Measurements from ENCODE around the gene MTARC2. TPM values are rescaled to one million over a fixed set of nuclear protein-coding genes. Genes with fewer than 3 reads are reported as not detected.

MTARC2 gene
- total and polyA plus RNA-seq, 2 of the 4 experiments (the other 2 are of a cell fraction), result 0.36 to 2.6 TPM

- no peak overlapping the region for H3K56ac ChIP-seq (ENCODE audit: extremely low read depth, insufficient read depth, low read length)
- H3K4me1 ChIP-seq (ENCODE audit: control insufficient read depth, insufficient read depth, low read length), result no peaks in the 10 kb centered on the region
- TF ChIP-seq CHD1 (IDR thresholded peaks at IDR 0.05; ENCODE audit: low read depth, low read length) (no peak), RAD21 (IDR thresholded peaks at IDR 0.05; ENCODE audit: low read length) (no peak), NFE2L2 (IDR thresholded peaks at IDR 0.05; ENCODE audit: low read depth, low read length) (no peak), CEBPB (IDR thresholded peaks at IDR 0.05; ENCODE audit: low read depth, low read length) (no peak), RFX5 (IDR thresholded peaks at IDR 0.05; ENCODE audit: low read depth, low read length) (no peak), MAZ (IDR thresholded peaks at IDR 0.05; ENCODE audit: borderline replicate concordance, low read depth, low read length) (no peak), CTCF (conservative IDR thresholded peaks at IDR 0.05; ENCODE audit: low read depth, low read length) (no peak), SMC3 (IDR thresholded peaks at IDR 0.05; ENCODE audit: low read depth, low read length) (no peak), POLR2A (IDR thresholded peaks at IDR 0.05; ENCODE audit: low read depth, low read length) (no peak)
- TF ChIP-seq, protein P1, sequence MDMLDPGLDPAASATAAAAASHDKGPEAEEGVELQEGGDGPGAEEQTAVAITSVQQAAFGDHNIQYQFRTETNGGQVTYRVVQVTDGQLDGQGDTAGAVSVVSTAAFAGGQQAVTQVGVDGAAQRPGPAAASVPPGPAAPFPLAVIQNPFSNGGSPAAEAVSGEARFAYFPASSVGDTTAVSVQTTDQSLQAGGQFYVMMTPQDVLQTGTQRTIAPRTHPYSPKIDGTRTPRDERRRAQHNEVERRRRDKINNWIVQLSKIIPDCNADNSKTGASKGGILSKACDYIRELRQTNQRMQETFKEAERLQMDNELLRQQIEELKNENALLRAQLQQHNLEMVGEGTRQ (IDR thresholded peaks at IDR 0.05; ENCODE audit: low read depth, low read length), result no peak
- POLR2A ChIA-PET (ENCODE audit: unreplicated experiment), result no interaction called here
- H2BK20ac ChIP-seq (ENCODE audit: low read depth, low read length), result no peak overlapping the region
- H3K14ac ChIP-seq (replicated peaks; ENCODE audit: low read depth, low read length), result no peak overlapping the region
- WGBS, 2 experiments (ENCODE audit: extremely low coverage in 2 of 2, insufficient read length in 1 of 2), result no CpG with 5 or more reads among the region's 3 CpGs
- H3K9ac ChIP-seq (ENCODE audit: low read depth, low read length), result no peak overlapping the region
- no peak overlapping the region for H2BK15ac ChIP-seq (ENCODE audit: low read depth, low read length)
- H3K4ac ChIP-seq (ENCODE audit: low read depth, low read length), result no peak overlapping the region
- ATAC-seq (ENCODE audit: low read depth) (no peak), DNase-seq (no peak)
- H2AFZ ChIP-seq (replicated peaks; ENCODE audit: low read length, poor library complexity), result no peak overlapping the region
- no peak overlapping the region for H3K23ac ChIP-seq (ENCODE audit: low read depth, low read length)
- H2BK5ac ChIP-seq (ENCODE audit: low read depth, low read length, poor library complexity, severe bottlenecking), result no peak overlapping the region
- in situ Hi-C loops (cut with MboI; ENCODE audit: low sequenced_read_pairs) (no loop called here), intact Hi-C loops (cut with micrococcal nuclease) (no loop called here), dilution Hi-C loops (cut with HindIII; ENCODE audit: low sequenced_read_pairs, unreplicated experiment) (no loop called here)
- no TSS peak for BruUV-seq (replicated peaks)
- no peak overlapping the region for H2AK9ac ChIP-seq (replicated peaks; ENCODE audit: low read depth, low read length, poor library complexity)
- H3K79me1 ChIP-seq (ENCODE audit: low read depth in 1 of 2, low read length in 2 of 2), result peaks cover 3 to 4% of the 10 kb centered on the region in 2 experiments; a peak in 2 of 4 replicates
- peaks cover 2% of the 10 kb centered on the region; the same call in 1 of the 2 replicates for H3K27me3 ChIP-seq (ENCODE audit: control insufficient read depth, insufficient read depth, low read length)
- CTCF ChIA-PET, result interaction anchor here (1.7 to 3.8 kb wide), 3 partner anchors 11 to 30 kb away, joined by 9 to 19 read pairs (median 13); no protein-coding TSS in a partner anchor
- no peak overlapping the region for H3K18ac ChIP-seq (ENCODE audit: low read depth, low read length)
- no peak overlapping the region for H2BK120ac ChIP-seq (ENCODE audit: low read depth, low read length)
- no peak overlapping the region for H4K5ac ChIP-seq (ENCODE audit: low read depth, low read length)
- no peak overlapping the region for H4K8ac ChIP-seq (ENCODE audit: low read depth in 2 of 2, low read length in 2 of 2)
- H3K4me2 ChIP-seq (ENCODE audit: low read depth, low read length), result no peak overlapping the region
- no peaks in the 10 kb centered on the region; the same call in 1 of the 2 replicates for H3K9me1 ChIP-seq (ENCODE audit: insufficient read depth, low read length)
- no peak overlapping the region for H3K4me3 ChIP-seq (ENCODE audit: insufficient read depth, low read depth, low read length)
- no peaks in the 10 kb centered on the region for H3K36me3 ChIP-seq (ENCODE audit: control insufficient read depth, insufficient read depth, low read length)
- no peaks in the 10 kb centered on the region for H4K20me1 ChIP-seq (ENCODE audit: insufficient read depth, low read length)
- no peak overlapping the region for H4K91ac ChIP-seq (ENCODE audit: insufficient read depth, low read depth, low read length)
- H2AK5ac ChIP-seq (ENCODE audit: low read depth, low read length), result no peak overlapping the region
- no peaks in the 10 kb centered on the region for H3K9me3 ChIP-seq (ENCODE audit: control insufficient read depth, insufficient read depth, low read length)
- no peak overlapping the region for H3K27ac ChIP-seq (ENCODE audit: insufficient read depth, low read length)
These were observed 1.3 kb upstream of the MTARC2 start for GRCh38 chr1:220746851-220747250.
